Measurements from ENCODE around the gene PACS1.
A peak's percentile ranks its signal among the peaks of the same experiment; 100 is the strongest.
"Not testable (repeated sequence)": the region's sequence is repeated elsewhere in the genome, so short reads cannot be mapped to it uniquely, and the experiment has no call there.

Gene PACS1

GRCh38 chr11:66077927-66078326 is 7.9 kb downstream of the PACS1 start:
- DNase-seq = no peak

GRCh38 chr11:66078949-66079348 is 8.9 kb downstream of the PACS1 start:
- DNase-seq = not testable (repeated sequence)

- peak; percentile 82 for DNase-seq
These were observed 10.2 kb downstream of the PACS1 start for GRCh38 chr11:66080055-66080817.

- no peak for DNase-seq
These were observed 11.4 kb downstream of the PACS1 start for GRCh38 chr11:66081505-66081904.

- DNase-seq = no peak
These were observed 13.1 kb downstream of the PACS1 start for GRCh38 chr11:66082946-66083698.

- no peak for DNase-seq
These were observed 13.7 kb downstream of the PACS1 start for GRCh38 chr11:66083767-66084166.

- no peak for DNase-seq
These were observed 14.9 kb downstream of the PACS1 start for GRCh38 chr11:66084821-66085475.

GRCh38 chr11:66087148-66087908 is 17.3 kb downstream of the PACS1 start:
- no peak for DNase-seq

GRCh38 chr11:66089067-66089466 is 19.0 kb downstream of the PACS1 start:
- no peak for DNase-seq

- no peak for DNase-seq
These were observed 20.2 kb downstream of the PACS1 start for GRCh38 chr11:66090288-66090687.

- not testable (repeated sequence) for DNase-seq
These were observed 22.1 kb downstream of the PACS1 start for GRCh38 chr11:66092125-66092524.

GRCh38 chr11:66099746-66100145 is 29.7 kb downstream of the PACS1 start:
- not testable (repeated sequence) for DNase-seq

GRCh38 chr11:66100272-66101065 is 30.4 kb downstream of the PACS1 start:
- no peak for DNase-seq

- DNase-seq = no peak
These were observed 31.0 kb downstream of the PACS1 start for GRCh38 chr11:66101066-66101464.

- DNase-seq = no peak
These were observed 34.1 kb downstream of the PACS1 start for GRCh38 chr11:66104057-66104638.

GRCh38 chr11:66106786-66107599 is 36.9 kb downstream of the PACS1 start:
- DNase-seq = peak; percentile 17

- no peak for DNase-seq
These were observed 37.8 kb downstream of the PACS1 start for GRCh38 chr11:66107600-66108510.

- DNase-seq = no peak
These were observed 39.2 kb downstream of the PACS1 start for GRCh38 chr11:66109294-66109693.

- DNase-seq = no peak
These were observed 41.1 kb downstream of the PACS1 start for GRCh38 chr11:66111158-66111557.

GRCh38 chr11:66112041-66112491 is 42.0 kb downstream of the PACS1 start:
- DNase-seq = no peak
